ENCODE measurements around the gene NDUFA8.

GRCh38 chr9:122195875-122196274 lies 36.3 kb upstream of the NDUFA8 start:
- TF ChIP-seq CTCF (IDR thresholded peaks at IDR 0.05 in 2 of 3, conservative IDR thresholded peaks at IDR 0.05 in 1 of 3; ENCODE audit: control insufficient read depth in 2 of 3, extremely low read depth in 1 of 3, insufficient read depth in 1 of 3, low read depth in 3 of 3, low read length in 3 of 3) (no peak), YY1 (IDR thresholded peaks at IDR 0.05; ENCODE audit: low read depth, low read length) (no peak), RELA (IDR thresholded peaks at IDR 0.05; ENCODE audit: borderline replicate concordance, partially characterized antibody) (no peak)

All from GM12878 (cell line).